Gastrocnemius medialis (tissue), 4 donors: ENCODE data around the gene C16orf87.

Experiments used
- POLR2A ChIP-seq, 2 donors: fragments of 450-650 bp; IDR thresholded peaks; one replicate each; pipeline ENCODE4 v1.6.1; 2017; ENCODE audit warnings: antibody characterized with exemption in 2 of 2, mild to moderate bottlenecking in 2 of 2, moderate library complexity in 2 of 2
- TF ChIP-seq, protein P1 (sequence below), 5 experiments: fragments of 450-650 bp in 3 of 5; fragments of 200-600 bp in 2 of 5; sonication (generic) in 2 of 5; IDR thresholded peaks in 4 of 5; conservative IDR thresholded peaks in 1 of 5; 1 replicate in 4 of 5; 2 replicates in 1 of 5; pipeline ENCODE4 v1.5.1; 2016 to 2019; ENCODE audit warnings: antibody characterized with exemption in 5 of 5, mild to moderate bottlenecking in 3 of 5, moderate library complexity in 3 of 5

DNA sequence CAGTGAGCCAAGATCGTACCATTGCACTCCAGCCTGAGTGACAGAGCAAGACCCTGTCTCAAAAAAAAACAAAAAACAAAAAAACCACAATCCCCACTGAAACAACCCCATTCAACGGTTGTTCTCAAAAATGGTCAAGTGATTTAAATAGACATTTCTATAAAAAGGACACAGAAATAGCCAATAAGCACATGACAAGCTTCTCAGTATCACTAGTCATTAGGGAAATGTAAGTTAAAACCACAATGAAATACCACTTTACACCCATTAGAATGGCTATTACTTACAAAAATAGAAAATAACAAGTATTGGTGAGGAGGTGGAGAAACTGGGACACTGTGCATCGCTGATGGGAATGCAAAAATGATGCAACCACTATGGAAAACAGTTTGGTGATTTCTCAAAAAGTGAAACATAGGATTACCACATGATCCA is 56.2 kb downstream of the C16orf87 start:
- TF ChIP-seq, protein P1, sequence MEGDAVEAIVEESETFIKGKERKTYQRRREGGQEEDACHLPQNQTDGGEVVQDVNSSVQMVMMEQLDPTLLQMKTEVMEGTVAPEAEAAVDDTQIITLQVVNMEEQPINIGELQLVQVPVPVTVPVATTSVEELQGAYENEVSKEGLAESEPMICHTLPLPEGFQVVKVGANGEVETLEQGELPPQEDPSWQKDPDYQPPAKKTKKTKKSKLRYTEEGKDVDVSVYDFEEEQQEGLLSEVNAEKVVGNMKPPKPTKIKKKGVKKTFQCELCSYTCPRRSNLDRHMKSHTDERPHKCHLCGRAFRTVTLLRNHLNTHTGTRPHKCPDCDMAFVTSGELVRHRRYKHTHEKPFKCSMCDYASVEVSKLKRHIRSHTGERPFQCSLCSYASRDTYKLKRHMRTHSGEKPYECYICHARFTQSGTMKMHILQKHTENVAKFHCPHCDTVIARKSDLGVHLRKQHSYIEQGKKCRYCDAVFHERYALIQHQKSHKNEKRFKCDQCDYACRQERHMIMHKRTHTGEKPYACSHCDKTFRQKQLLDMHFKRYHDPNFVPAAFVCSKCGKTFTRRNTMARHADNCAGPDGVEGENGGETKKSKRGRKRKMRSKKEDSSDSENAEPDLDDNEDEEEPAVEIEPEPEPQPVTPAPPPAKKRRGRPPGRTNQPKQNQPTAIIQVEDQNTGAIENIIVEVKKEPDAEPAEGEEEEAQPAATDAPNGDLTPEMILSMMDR (IDR thresholded peaks at IDR 0.05 in 4 of 5, conservative IDR thresholded peaks at IDR 0.05 in 1 of 5), result no peak
- no peak for TF ChIP-seq POLR2A (IDR thresholded peaks at IDR 0.05)
